ENCODE measurements around the gene PRKCD. TPM values are rescaled to one million over a fixed set of nuclear protein-coding genes. Genes with fewer than 3 reads are reported as not detected.

The PRKCD gene
- total RNA-seq, 2 experiments from 2014 or later: 18.7 to 21.5 TPM

DNA sequence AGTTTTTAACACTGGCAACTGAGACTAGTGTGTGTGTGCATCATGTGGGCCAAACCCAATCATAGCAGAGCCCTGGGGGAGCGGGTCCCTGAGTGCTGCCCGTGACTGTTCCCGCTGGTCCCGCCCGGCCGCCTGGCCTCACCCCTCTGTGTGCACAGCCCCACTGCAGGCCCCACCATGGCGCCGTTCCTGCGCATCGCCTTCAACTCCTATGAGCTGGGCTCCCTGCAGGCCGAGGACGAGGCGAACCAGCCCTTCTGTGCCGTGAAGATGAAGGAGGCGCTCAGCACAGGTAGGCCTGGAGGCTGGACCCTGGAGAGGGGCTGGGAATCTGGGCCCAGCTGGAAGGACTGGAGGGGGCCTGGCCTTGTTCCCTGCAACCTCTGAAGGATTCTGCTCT is 17.2 kb downstream of the PRKCD start:
- Mint-ChIP-seq H3K36me3 (ENCODE audit: low read depth) (peaks cover 1% of the 10 kb centered on the region), H3K9me3 (no peaks in the 10 kb centered on the region), H3K27me3 (no peaks in the 10 kb centered on the region), H3K4me1 (ENCODE audit: low read depth) (no peaks in the 10 kb centered on the region), H3K27ac (no peak overlapping the region), H3K4me3 (no peak overlapping the region)
- ChIA-PET POLR2A (no interaction called here), CTCF (no interaction called here)
- DNase-seq: no peak
- TF ChIP-seq, protein P1, sequence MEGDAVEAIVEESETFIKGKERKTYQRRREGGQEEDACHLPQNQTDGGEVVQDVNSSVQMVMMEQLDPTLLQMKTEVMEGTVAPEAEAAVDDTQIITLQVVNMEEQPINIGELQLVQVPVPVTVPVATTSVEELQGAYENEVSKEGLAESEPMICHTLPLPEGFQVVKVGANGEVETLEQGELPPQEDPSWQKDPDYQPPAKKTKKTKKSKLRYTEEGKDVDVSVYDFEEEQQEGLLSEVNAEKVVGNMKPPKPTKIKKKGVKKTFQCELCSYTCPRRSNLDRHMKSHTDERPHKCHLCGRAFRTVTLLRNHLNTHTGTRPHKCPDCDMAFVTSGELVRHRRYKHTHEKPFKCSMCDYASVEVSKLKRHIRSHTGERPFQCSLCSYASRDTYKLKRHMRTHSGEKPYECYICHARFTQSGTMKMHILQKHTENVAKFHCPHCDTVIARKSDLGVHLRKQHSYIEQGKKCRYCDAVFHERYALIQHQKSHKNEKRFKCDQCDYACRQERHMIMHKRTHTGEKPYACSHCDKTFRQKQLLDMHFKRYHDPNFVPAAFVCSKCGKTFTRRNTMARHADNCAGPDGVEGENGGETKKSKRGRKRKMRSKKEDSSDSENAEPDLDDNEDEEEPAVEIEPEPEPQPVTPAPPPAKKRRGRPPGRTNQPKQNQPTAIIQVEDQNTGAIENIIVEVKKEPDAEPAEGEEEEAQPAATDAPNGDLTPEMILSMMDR (IDR thresholded peaks at IDR 0.05): no peak
- no peak for ATAC-seq
- intact Hi-C loops (cut with micrococcal nuclease): no loop called here

DNA sequence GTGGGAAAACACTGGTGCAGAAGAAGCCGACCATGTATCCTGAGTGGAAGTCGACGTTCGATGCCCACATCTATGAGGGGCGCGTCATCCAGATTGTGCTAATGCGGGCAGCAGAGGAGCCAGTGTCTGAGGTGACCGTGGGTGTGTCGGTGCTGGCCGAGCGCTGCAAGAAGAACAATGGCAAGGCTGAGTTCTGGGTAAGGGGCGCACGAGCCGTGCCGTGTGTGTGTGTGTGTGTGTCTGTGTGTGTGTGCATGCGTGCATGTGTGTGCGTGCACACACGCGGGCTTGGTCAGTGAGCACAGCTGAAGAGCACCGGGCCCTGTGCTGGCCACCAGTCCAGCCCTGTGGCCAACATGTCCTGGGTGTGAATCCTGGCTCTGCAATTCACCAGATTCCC is 18.6 kb downstream of the PRKCD start:
- H3K36me3 Mint-ChIP-seq (ENCODE audit: low read depth): peaks cover 4% of the 10 kb centered on the region
- H3K4me3 Mint-ChIP-seq: no peak overlapping the region
- TF ChIP-seq, protein P1 (IDR thresholded peaks at IDR 0.05): no peak
- intact Hi-C loops (cut with micrococcal nuclease): no loop called here
- H3K9me3 Mint-ChIP-seq: no peaks in the 10 kb centered on the region
- H3K4me1 Mint-ChIP-seq (ENCODE audit: low read depth): no peaks in the 10 kb centered on the region
- ChIA-PET CTCF (no interaction called here), POLR2A (no interaction called here)
- ATAC-seq (no peak), DNase-seq (no peak)
- H3K27ac Mint-ChIP-seq: no peak overlapping the region
- no peaks in the 10 kb centered on the region for H3K27me3 Mint-ChIP-seq

DNA sequence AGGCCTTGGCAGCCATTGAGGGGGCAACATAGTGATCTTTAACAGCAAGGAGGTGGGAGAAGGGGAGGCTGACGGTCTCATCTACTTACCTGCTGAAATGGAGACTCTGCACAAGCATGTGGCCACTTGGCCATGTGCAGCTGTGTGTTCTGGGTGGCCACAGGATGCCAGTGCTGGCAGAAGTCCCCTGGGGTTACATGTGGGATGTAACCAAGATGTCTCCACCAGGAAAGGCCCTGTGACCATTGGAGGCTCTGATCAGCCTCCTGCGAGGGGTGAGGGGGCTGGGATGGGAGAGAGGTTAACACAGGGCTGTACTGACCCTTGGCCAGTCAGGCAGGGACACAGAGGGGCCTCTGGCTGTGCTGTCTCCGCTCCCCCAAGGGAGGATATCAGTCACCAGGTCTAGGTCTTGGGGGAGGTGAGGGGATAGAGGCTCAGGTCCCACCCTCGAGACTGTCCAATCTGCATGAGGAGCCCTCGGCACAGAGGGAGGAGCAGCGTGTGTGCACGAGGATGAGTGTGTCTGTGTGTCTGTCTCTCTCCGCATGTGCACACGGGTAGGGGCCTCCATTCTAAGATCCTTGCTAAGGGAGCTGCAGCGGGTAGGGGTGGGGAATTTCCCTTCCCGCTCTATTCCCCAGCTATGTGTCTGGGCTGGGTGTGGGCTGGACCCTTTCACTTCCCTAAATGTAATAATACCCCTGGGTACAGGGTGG is 19.5 kb downstream of the PRKCD start:
- CTCF ChIA-PET: no interaction called here
- H3K4me1 Mint-ChIP-seq (ENCODE audit: low read depth): no peaks in the 10 kb centered on the region
- H3K36me3 Mint-ChIP-seq (ENCODE audit: low read depth): peaks cover 4% of the 10 kb centered on the region
- no peak for DNase-seq
- TF ChIP-seq, protein P1 (IDR thresholded peaks at IDR 0.05): no peak
- no peak for ATAC-seq
- H3K4me3 Mint-ChIP-seq: no peak overlapping the region
- POLR2A ChIA-PET: no interaction called here
- no peaks in the 10 kb centered on the region for H3K27me3 Mint-ChIP-seq
- H3K27ac Mint-ChIP-seq: no peak overlapping the region
- no peaks in the 10 kb centered on the region for H3K9me3 Mint-ChIP-seq
- intact Hi-C loops (cut with micrococcal nuclease): no loop called here

DNA sequence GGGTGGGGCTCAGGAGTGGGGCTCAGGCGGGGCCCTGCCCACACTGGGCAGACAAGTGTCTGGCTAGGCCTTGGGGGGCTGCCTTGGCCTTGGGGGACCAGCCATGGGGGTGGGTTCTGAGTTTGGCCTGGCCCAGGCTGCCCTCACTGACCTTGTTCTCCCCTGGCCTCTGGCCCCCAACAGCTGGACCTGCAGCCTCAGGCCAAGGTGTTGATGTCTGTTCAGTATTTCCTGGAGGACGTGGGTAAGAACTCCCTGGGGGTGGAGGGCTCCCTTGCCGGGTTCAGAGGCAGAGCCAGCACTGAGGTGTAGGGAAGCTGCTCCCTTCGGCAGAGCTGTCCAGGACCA is 20.0 kb downstream of the PRKCD start:
- DNase-seq (no peak), ATAC-seq (no peak)
- Mint-ChIP-seq H3K9me3 (no peaks in the 10 kb centered on the region), H3K4me3 (no peak overlapping the region), H3K27ac (no peak overlapping the region), H3K36me3 (ENCODE audit: low read depth) (peaks cover 4% of the 10 kb centered on the region), H3K27me3 (no peaks in the 10 kb centered on the region), H3K4me1 (ENCODE audit: low read depth) (no peaks in the 10 kb centered on the region)
- intact Hi-C loops (cut with micrococcal nuclease): no loop called here
- ChIA-PET POLR2A (no interaction called here), CTCF (no interaction called here)
- TF ChIP-seq, protein P1 (IDR thresholded peaks at IDR 0.05): no peak

DNA sequence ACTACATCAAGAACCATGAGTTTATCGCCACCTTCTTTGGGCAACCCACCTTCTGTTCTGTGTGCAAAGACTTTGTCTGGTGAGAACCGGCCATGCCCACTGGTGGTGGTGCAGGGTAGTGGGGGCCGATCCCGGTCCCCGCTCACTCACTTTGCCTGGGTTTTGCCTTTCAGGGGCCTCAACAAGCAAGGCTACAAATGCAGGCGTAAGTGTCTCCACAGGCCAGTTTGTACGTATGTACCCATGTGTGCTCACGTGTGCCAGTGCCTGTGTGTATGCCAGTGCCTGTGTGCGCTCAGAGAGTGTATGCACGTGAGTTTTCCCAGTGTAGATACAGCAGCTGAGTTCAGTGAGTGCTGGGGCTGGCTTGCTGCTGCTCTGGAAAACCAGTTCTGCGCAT is 20.5 kb downstream of the PRKCD start:
- POLR2A ChIA-PET: no interaction called here
- no peak overlapping the region for H3K4me3 Mint-ChIP-seq

More for the DNA sequence above, 20.5 kb downstream of the PRKCD start:
- CTCF ChIA-PET: interaction anchor here (1.0 kb wide), 1 partner anchor 47 kb away, joined by 3 read pairs; no protein-coding TSS in a partner anchor
- Mint-ChIP-seq H3K4me1 (ENCODE audit: low read depth) (no peaks in the 10 kb centered on the region), H3K27ac (no peak overlapping the region), H3K9me3 (no peaks in the 10 kb centered on the region), H3K36me3 (ENCODE audit: low read depth) (peaks cover 4% of the 10 kb centered on the region), H3K27me3 (no peaks in the 10 kb centered on the region)
- DNase-seq: no peak
- ATAC-seq: no peak
- TF ChIP-seq, protein P1 (IDR thresholded peaks at IDR 0.05): no peak
- intact Hi-C loops (cut with micrococcal nuclease): no loop called here
